Esophagus muscularis mucosa (tissue), 4 donors: ENCODE data around the gene BCAS3. TPM values are rescaled to one million over a fixed set of nuclear protein-coding genes. Genes with fewer than 3 reads are reported as not detected.
"Not testable (repeated sequence)": the region's sequence is repeated elsewhere in the genome, so short reads cannot be mapped to it uniquely, and the experiment has no call there.

Experiments
- DNase-seq: peaks from one replicate; pipeline ENCODE4 v3.0.0-alpha.2; 2017; ENCODE audit errors: extremely low spot score
- H3K27ac ChIP-seq, 4 donors: fragments of 200-600 bp; sonication (generic); replicated peaks in 1 of 4; 1 replicate in 3 of 4; 2 replicates in 1 of 4; pipeline ENCODE4 v1.5.1; 2016 to 2019; ENCODE audit warnings: mild to moderate bottlenecking in 1 of 4
- H3K27me3 ChIP-seq, 4 donors: fragments of 200-600 bp; sonication (generic); one replicate each; pipeline versions ENCODE4 v1.5.1 to v1.6.0; 2016 to 2019
- H3K36me3 ChIP-seq, 4 donors: fragments of 200-600 bp; sonication (generic); one replicate each; pipeline ENCODE4 v1.5.1; 2016 to 2019
- H3K4me1 ChIP-seq, 4 donors: fragments of 200-600 bp; sonication (generic); one replicate each; pipeline ENCODE4 v1.5.1; 2016 to 2019
- H3K4me3 ChIP-seq, 4 donors: fragments of 200-600 bp; sonication (generic); 1 replicate in 2 of 4; 2 replicates in 2 of 4; pipeline ENCODE4 v1.5.1; 2016 to 2019; ENCODE audit warnings: mild to moderate bottlenecking in 4 of 4, moderate library complexity in 1 of 4
- H3K9me3 ChIP-seq, 4 donors: fragments of 200-600 bp; sonication (generic); 1 replicate in 3 of 4; 2 replicates in 1 of 4; pipeline ENCODE4 v1.5.1; 2016 to 2019
- CTCF ChIP-seq, 3 experiments: fragments of 200-600 bp in 2 of 3; fragments of 450-650 bp in 1 of 3; sonication (generic) in 2 of 3; IDR thresholded peaks; one replicate each; pipeline ENCODE4 v1.5.1; 2017 to 2019; ENCODE audit warnings: antibody characterized with exemption in 3 of 3, mild to moderate bottlenecking in 2 of 3, moderate library complexity in 1 of 3
- EP300 ChIP-seq: sonication (generic); formaldehyde crosslinking; IDR thresholded peaks from one replicate; pipeline ENCODE4 v1.6.1; 2017; ENCODE audit warnings: antibody characterized with exemption
- POLR2A ChIP-seq: fragments of 450-650 bp; IDR thresholded peaks from one replicate; pipeline ENCODE4 v1.6.1; 2017; ENCODE audit warnings: antibody characterized with exemption, moderate library complexity, mild to moderate bottlenecking, low read depth
- POLR2AphosphoS5 ChIP-seq, 2 donors: sonication (generic); formaldehyde crosslinking; IDR thresholded peaks; one replicate each; pipeline ENCODE4 v1.6.1; 2017; ENCODE audit warnings: antibody characterized with exemption in 2 of 2
- WGBS: methylation state at CpG from one replicate; pipeline ENCODE4 v1.1.5; 2018; 5-methylcytosine and 5-hydroxymethylcytosine counted together
- intact Hi-C: fragments of 100-400 bp; cut with DNase I; formaldehyde crosslinking; loops from one replicate; pipeline ENCODE4 v1.15.1; 2023
- total RNA-seq, 4 donors: library from RNA; depleted of rRNA; stranded (reverse); fragments of >200 nt; gene quantifications; one replicate each; pipeline versions ENCODE4 v1.1.0 to v1.2.1, GENCODE V29; 2016

BCAS3 gene
- total RNA-seq, 4 donors from 2014 or later = 17.4 to 25.7 (median 19.5) TPM

- H3K9me3 ChIP-seq = no peaks in the 10 kb centered on the region
- intact Hi-C loops = no loop called here
- WGBS = 94% methylated on average over 2 of the region's 2 CpGs
Measured at GRCh38 chr17:60661489-60661888, 16.2 kb upstream of the BCAS3 start.

GRCh38 chr17:60664022-60664421, 13.6 kb upstream of the BCAS3 start:
- Histone ChIP-seq H3K4me1 (peaks cover 0 to 8% (median 4%) of the 10 kb centered on the region in 4 donors), H3K27me3 (no peaks in the 10 kb centered on the region), H3K36me3 (peaks cover 0 to 37% (median 28%) of the 10 kb centered on the region in 4 donors), H3K4me3 (no peak overlapping the region), H3K27ac (no peak overlapping the region), H3K9me3 (no peaks in the 10 kb centered on the region)
- intact Hi-C loops = no loop called here
- WGBS = 62% methylated on average over 1 of the region's 1 CpG
- no peak for DNase-seq
- TF ChIP-seq EP300 = no peak
- TF ChIP-seq POLR2A = no peak
- TF ChIP-seq POLR2AphosphoS5 (IDR thresholded peaks at IDR 0.05) = no peak
- no peak for TF ChIP-seq CTCF (IDR thresholded peaks at IDR 0.05)

More at GRCh38 chr17:60661489-60661888, 16.2 kb upstream of the BCAS3 start:
- no peak for DNase-seq
- Histone ChIP-seq H3K4me3 (no peak overlapping the region), H3K36me3 (peaks cover 0 to 60% (median 36%) of the 10 kb centered on the region in 4 donors), H3K27me3 (no peaks in the 10 kb centered on the region), H3K4me1 (peaks cover 0 to 12% (median 4%) of the 10 kb centered on the region in 4 donors), H3K27ac (no peak overlapping the region)
- TF ChIP-seq CTCF (IDR thresholded peaks at IDR 0.05) (no peak), POLR2AphosphoS5 (IDR thresholded peaks at IDR 0.05) (no peak), POLR2A (no peak), EP300 (no peak)

- no peaks in the 10 kb centered on the region for H3K27me3 ChIP-seq
- 94% methylated on average over 5 of the region's 5 CpGs for WGBS
- TF ChIP-seq POLR2AphosphoS5 (IDR thresholded peaks at IDR 0.05) (no peak), EP300 (no peak), CTCF (IDR thresholded peaks at IDR 0.05) (no peak), POLR2A (no peak)
- peaks cover 0 to 37% (median 23%) of the 10 kb centered on the region in 4 donors for H3K36me3 ChIP-seq
- intact Hi-C loops = no loop called here
- H3K27ac ChIP-seq = no peak overlapping the region
- no peak for DNase-seq
- no peak overlapping the region for H3K4me3 ChIP-seq
- no peaks in the 10 kb centered on the region for H3K4me1 ChIP-seq
- no peaks in the 10 kb centered on the region for H3K9me3 ChIP-seq
Measured at GRCh38 chr17:60665602-60666001, 12.0 kb upstream of the BCAS3 start.

- intact Hi-C loops, H3K4me3 ChIP-seq, H3K27ac ChIP-seq, H3K4me1 ChIP-seq, H3K27me3 ChIP-seq, H3K9me3 ChIP-seq, DNase-seq: not testable (repeated sequence)
- WGBS = 90% methylated on average over 7 of the region's 7 CpGs
- H3K36me3 ChIP-seq = peaks cover 0 to 25% (median 19%) of the 10 kb centered on the region in 4 donors
Measured at GRCh38 chr17:60668741-60669140, 8.9 kb upstream of the BCAS3 start.

GRCh38 chr17:60671482-60671881, 6.2 kb upstream of the BCAS3 start:
- TF ChIP-seq EP300 = no peak
- no peak for TF ChIP-seq CTCF (IDR thresholded peaks at IDR 0.05)
- no peak for TF ChIP-seq POLR2AphosphoS5 (IDR thresholded peaks at IDR 0.05)
- intact Hi-C loops = no loop called here
- no peaks in the 10 kb centered on the region for H3K9me3 ChIP-seq
- H3K27ac ChIP-seq = no peak overlapping the region
- no peak for DNase-seq
- H3K4me3 ChIP-seq = no peak overlapping the region
- WGBS = 76% methylated on average over 2 of the region's 2 CpGs
- peaks cover 0 to 5% (median 2%) of the 10 kb centered on the region in 4 donors for H3K36me3 ChIP-seq
- no peaks in the 10 kb centered on the region for H3K27me3 ChIP-seq
- H3K4me1 ChIP-seq = peaks cover 0 to under 1% (median under 1%) of the 10 kb centered on the region in 4 donors

- 89% methylated on average over 7 of the region's 7 CpGs for WGBS
- DNase-seq, H3K4me3 ChIP-seq, intact Hi-C loops, H3K27me3 ChIP-seq, H3K36me3 ChIP-seq, H3K27ac ChIP-seq, H3K9me3 ChIP-seq: not testable (repeated sequence)
- peaks cover 13 to 19% (median 16%) of the 10 kb centered on the region in 4 donors for H3K4me1 ChIP-seq
Measured at GRCh38 chr17:60674637-60675036, 3.0 kb upstream of the BCAS3 start.
